Measurements from ENCODE around the gene MTHFR.
A peak's percentile ranks its signal among the peaks of the same experiment; 100 is the strongest.

Gene MTHFR

GRCh38 chr1:11805422-11806306, at the start of gene MTHFR, which contains the start of gene CLCN6:
Gene MTHFR, minus strand, starts transcription at chr1:11805964. Its CDS starts 2,848 bp downstream, at chr1:11803116.
Gene CLCN6, plus strand, starts transcription at chr1:11806191. Its CDS starts 72 bp downstream, at chr1:11806263.
- DNase-seq: peak; percentile 99

- DNase-seq: no peak
Measured at GRCh38 chr1:11855430-11855829, 49.7 kb upstream of the MTHFR start.

- DNase-seq: no peak
Measured at GRCh38 chr1:11854519-11854918, 48.8 kb upstream of the MTHFR start.

GRCh38 chr1:11851180-11851579, 45.4 kb upstream of the MTHFR start:
- no peak for DNase-seq

- DNase-seq: no peak
Measured at GRCh38 chr1:11850156-11850555, 44.4 kb upstream of the MTHFR start.

- peak; percentile 81 for DNase-seq
Measured at GRCh38 chr1:11848373-11848700, 42.6 kb upstream of the MTHFR start.

GRCh38 chr1:11847667-11848372, 42.1 kb upstream of the MTHFR start, which contains the start of gene NPPA:
Gene NPPA, minus strand, starts transcription at chr1:11847783. Its CDS starts 99 bp downstream, at chr1:11847684.
- DNase-seq: peak; percentile 97

- no peak for DNase-seq
Measured at GRCh38 chr1:11845641-11846335, 40.0 kb upstream of the MTHFR start.

GRCh38 chr1:11842154-11843041, 36.6 kb upstream of the MTHFR start:
- DNase-seq: no peak

GRCh38 chr1:11841245-11842153, 35.7 kb upstream of the MTHFR start:
- DNase-seq: no peak

- no peak for DNase-seq
Measured at GRCh38 chr1:11839727-11840705, 34.3 kb upstream of the MTHFR start.

- DNase-seq: peak; percentile 27
Measured at GRCh38 chr1:11838349-11839272, 32.8 kb upstream of the MTHFR start.

GRCh38 chr1:11837767-11838348, 32.1 kb upstream of the MTHFR start:
- DNase-seq: no peak

GRCh38 chr1:11836955-11837766, 31.4 kb upstream of the MTHFR start:
- no peak for DNase-seq

GRCh38 chr1:11835441-11836225, 29.9 kb upstream of the MTHFR start:
- no peak for DNase-seq

GRCh38 chr1:11833900-11834299, 28.1 kb upstream of the MTHFR start:
- DNase-seq: no peak

GRCh38 chr1:11833497-11833896, 27.7 kb upstream of the MTHFR start:
- no peak for DNase-seq
